HepG2 (cell line): ENCODE data around the gene TARS3.

ENCODE experiments used
- IRF2 ChIP-seq: IDR thresholded peaks from 2 replicates; pipeline ENCODE4 v1.6.1; 2018; ENCODE audit warnings: missing genetic modification reagents, missing compliant biosample characterization
- JARID2 ChIP-seq: sonication (generic); formaldehyde crosslinking; IDR thresholded peaks from 2 replicates; pipeline ENCODE4 v1.8.1; 2023; ENCODE audit warnings: missing genetic modification reagents, inconsistent platforms; ENCODE audit not compliant: insufficient replicate concordance
- MAZ ChIP-seq, 2 experiments: sonication (generic) in 1 of 2; formaldehyde crosslinking in 1 of 2; IDR thresholded peaks; 2 replicates each; pipeline versions ENCODE4 v1.5.0 to v1.6.1; 2012 to 2020; ENCODE audit warnings: low read depth in 2 of 2, mild to moderate bottlenecking in 2 of 2, borderline replicate concordance in 1 of 2, improper control_type of control experiment in 1 of 2, low read length in 1 of 2, missing genetic modification reagents in 1 of 2, moderate library complexity in 1 of 2
- PBX3 ChIP-seq: sonication (generic); formaldehyde crosslinking; IDR thresholded peaks from 2 replicates; pipeline ENCODE4 v1.8.1; 2023; ENCODE audit warnings: missing genetic modification reagents, inconsistent platforms, borderline replicate concordance
- POLR2AphosphoS2 ChIP-seq: IDR thresholded peaks from 2 replicates; pipeline ENCODE4 v1.6.1; 2011; ENCODE audit warnings: low read depth, low read length, improper control_type of control experiment
- ZNF224 ChIP-seq: sonication (generic); formaldehyde crosslinking; IDR thresholded peaks from 2 replicates; pipeline ENCODE4 v1.5.0; 2020; ENCODE audit warnings: mild to moderate bottlenecking, missing genetic modification reagents
- TF ChIP-seq, protein P1 (sequence below), 2 experiments: IDR thresholded peaks; 2 replicates each; pipeline ENCODE4 v1.6.1; 2011 to 2012; ENCODE audit warnings: low read length in 2 of 2, borderline replicate concordance in 1 of 2, low read depth in 1 of 2, mild to moderate bottlenecking in 1 of 2, moderate library complexity in 1 of 2
- TF ChIP-seq, protein P2 (sequence below): fragments of 450-650 bp; IDR thresholded peaks from 2 replicates; pipeline ENCODE4 v1.6.1; 2017; ENCODE audit warnings: mild to moderate bottlenecking
- TF ChIP-seq, protein P3 (sequence below): sonication (generic); formaldehyde crosslinking; IDR thresholded peaks from 2 replicates; pipeline ENCODE4 v1.4.0; 2020; ENCODE audit warnings: missing genetic modification reagents, borderline replicate concordance
- TF ChIP-seq, protein P4 (sequence below): sonication (generic); formaldehyde crosslinking; conservative IDR thresholded peaks from 2 replicates; pipeline ENCODE4 v1.5.0; 2020; ENCODE audit warnings: missing genetic modification reagents

GRCh38 chr15:101694261-101694660, 30.0 kb downstream of the TARS3 start:
- no peak for TF ChIP-seq IRF2 (CRISPR knock-in tag)
- TF ChIP-seq JARID2 (CRISPR knock-in tag): no peak
- TF ChIP-seq, protein P1, sequence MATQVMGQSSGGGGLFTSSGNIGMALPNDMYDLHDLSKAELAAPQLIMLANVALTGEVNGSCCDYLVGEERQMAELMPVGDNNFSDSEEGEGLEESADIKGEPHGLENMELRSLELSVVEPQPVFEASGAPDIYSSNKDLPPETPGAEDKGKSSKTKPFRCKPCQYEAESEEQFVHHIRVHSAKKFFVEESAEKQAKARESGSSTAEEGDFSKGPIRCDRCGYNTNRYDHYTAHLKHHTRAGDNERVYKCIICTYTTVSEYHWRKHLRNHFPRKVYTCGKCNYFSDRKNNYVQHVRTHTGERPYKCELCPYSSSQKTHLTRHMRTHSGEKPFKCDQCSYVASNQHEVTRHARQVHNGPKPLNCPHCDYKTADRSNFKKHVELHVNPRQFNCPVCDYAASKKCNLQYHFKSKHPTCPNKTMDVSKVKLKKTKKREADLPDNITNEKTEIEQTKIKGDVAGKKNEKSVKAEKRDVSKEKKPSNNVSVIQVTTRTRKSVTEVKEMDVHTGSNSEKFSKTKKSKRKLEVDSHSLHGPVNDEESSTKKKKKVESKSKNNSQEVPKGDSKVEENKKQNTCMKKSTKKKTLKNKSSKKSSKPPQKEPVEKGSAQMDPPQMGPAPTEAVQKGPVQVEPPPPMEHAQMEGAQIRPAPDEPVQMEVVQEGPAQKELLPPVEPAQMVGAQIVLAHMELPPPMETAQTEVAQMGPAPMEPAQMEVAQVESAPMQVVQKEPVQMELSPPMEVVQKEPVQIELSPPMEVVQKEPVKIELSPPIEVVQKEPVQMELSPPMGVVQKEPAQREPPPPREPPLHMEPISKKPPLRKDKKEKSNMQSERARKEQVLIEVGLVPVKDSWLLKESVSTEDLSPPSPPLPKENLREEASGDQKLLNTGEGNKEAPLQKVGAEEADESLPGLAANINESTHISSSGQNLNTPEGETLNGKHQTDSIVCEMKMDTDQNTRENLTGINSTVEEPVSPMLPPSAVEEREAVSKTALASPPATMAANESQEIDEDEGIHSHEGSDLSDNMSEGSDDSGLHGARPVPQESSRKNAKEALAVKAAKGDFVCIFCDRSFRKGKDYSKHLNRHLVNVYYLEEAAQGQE (IDR thresholded peaks at IDR 0.05; ENCODE audit: borderline replicate concordance in 1 of 2, low read depth in 1 of 2, low read length in 2 of 2): no peak
- TF ChIP-seq, protein P2, sequence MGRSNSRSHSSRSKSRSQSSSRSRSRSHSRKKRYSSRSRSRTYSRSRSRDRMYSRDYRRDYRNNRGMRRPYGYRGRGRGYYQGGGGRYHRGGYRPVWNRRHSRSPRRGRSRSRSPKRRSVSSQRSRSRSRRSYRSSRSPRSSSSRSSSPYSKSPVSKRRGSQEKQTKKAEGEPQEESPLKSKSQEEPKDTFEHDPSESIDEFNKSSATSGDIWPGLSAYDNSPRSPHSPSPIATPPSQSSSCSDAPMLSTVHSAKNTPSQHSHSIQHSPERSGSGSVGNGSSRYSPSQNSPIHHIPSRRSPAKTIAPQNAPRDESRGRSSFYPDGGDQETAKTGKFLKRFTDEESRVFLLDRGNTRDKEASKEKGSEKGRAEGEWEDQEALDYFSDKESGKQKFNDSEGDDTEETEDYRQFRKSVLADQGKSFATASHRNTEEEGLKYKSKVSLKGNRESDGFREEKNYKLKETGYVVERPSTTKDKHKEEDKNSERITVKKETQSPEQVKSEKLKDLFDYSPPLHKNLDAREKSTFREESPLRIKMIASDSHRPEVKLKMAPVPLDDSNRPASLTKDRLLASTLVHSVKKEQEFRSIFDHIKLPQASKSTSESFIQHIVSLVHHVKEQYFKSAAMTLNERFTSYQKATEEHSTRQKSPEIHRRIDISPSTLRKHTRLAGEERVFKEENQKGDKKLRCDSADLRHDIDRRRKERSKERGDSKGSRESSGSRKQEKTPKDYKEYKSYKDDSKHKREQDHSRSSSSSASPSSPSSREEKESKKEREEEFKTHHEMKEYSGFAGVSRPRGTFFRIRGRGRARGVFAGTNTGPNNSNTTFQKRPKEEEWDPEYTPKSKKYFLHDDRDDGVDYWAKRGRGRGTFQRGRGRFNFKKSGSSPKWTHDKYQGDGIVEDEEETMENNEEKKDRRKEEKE: no peak
- TF ChIP-seq, protein P3, sequence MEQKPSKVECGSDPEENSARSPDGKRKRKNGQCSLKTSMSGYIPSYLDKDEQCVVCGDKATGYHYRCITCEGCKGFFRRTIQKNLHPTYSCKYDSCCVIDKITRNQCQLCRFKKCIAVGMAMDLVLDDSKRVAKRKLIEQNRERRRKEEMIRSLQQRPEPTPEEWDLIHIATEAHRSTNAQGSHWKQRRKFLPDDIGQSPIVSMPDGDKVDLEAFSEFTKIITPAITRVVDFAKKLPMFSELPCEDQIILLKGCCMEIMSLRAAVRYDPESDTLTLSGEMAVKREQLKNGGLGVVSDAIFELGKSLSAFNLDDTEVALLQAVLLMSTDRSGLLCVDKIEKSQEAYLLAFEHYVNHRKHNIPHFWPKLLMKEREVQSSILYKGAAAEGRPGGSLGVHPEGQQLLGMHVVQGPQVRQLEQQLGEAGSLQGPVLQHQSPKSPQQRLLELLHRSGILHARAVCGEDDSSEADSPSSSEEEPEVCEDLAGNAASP: no peak
- TF ChIP-seq, protein P4, sequence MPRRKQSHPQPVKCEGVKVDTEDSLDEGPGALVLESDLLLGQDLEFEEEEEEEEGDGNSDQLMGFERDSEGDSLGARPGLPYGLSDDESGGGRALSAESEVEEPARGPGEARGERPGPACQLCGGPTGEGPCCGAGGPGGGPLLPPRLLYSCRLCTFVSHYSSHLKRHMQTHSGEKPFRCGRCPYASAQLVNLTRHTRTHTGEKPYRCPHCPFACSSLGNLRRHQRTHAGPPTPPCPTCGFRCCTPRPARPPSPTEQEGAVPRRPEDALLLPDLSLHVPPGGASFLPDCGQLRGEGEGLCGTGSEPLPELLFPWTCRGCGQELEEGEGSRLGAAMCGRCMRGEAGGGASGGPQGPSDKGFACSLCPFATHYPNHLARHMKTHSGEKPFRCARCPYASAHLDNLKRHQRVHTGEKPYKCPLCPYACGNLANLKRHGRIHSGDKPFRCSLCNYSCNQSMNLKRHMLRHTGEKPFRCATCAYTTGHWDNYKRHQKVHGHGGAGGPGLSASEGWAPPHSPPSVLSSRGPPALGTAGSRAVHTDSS: no peak
- TF ChIP-seq MAZ (IDR thresholded peaks at IDR 0.05; ENCODE audit: borderline replicate concordance, low read depth, low read length): no peak
- no peak for TF ChIP-seq MAZ (CRISPR knock-in tag; IDR thresholded peaks at IDR 0.05; ENCODE audit: low read depth)
- no peak for TF ChIP-seq ZNF224 (CRISPR knock-in tag)
- TF ChIP-seq PBX3 (CRISPR knock-in tag): no peak
- TF ChIP-seq POLR2AphosphoS2: no peak
